GM23338 (cell line): ENCODE measurements around the gene ZEB1. TPM values are rescaled to one million over a fixed set of nuclear protein-coding genes. Genes with fewer than 3 reads are reported as not detected.

Source experiments
- ATAC-seq: fragments of 200-7000 bp; cut with Tn5 transposase; 3 replicates; pipeline ENCODE4 v1.9.1; 2020
- DNase-seq: peaks from one replicate; pipeline ENCODE4 v3.0.0-alpha.2; 2015; ENCODE audit warnings: low spot score
- H2AFZ ChIP-seq: fragments of 200-600 bp; sonication (generic); 2 replicates; pipeline ENCODE4 v1.8.0; 2016; ENCODE audit warnings: antibody characterized with exemption, mild to moderate bottlenecking, moderate library complexity
- H3F3A ChIP-seq: fragments of 200-600 bp; sonication (generic); replicated peaks from 2 replicates; pipeline ENCODE4 v1.8.0; 2017; ENCODE audit warnings: antibody characterized with exemption, mixed run types, low read depth
- H3K27ac ChIP-seq: fragments of 200-600 bp; sonication (generic); 2 replicates; pipeline ENCODE4 v1.6.1; 2016; ENCODE audit warnings: low read depth
- H3K27me3 ChIP-seq: fragments of 200-600 bp; sonication (generic); 2 replicates; pipeline ENCODE4 v1.8.0; 2016; ENCODE audit warnings: mild to moderate bottlenecking, mixed run types, moderate library complexity; ENCODE audit not compliant: insufficient read depth
- H3K36me3 ChIP-seq: fragments of 200-600 bp; sonication (generic); 2 replicates; pipeline ENCODE4 v1.8.0; 2016; ENCODE audit warnings: mild to moderate bottlenecking; ENCODE audit not compliant: insufficient read depth
- H3K4me1 ChIP-seq: fragments of 200-600 bp; sonication (generic); 2 replicates; pipeline ENCODE4 v1.8.0; 2016; ENCODE audit warnings: mild to moderate bottlenecking, moderate library complexity; ENCODE audit not compliant: insufficient read depth
- H3K4me2 ChIP-seq: fragments of 200-600 bp; sonication (generic); 2 replicates; pipeline ENCODE4 v1.7.1; 2017; ENCODE audit warnings: mixed run types
- H3K4me3 ChIP-seq: fragments of 200-600 bp; sonication (generic); 2 replicates; pipeline ENCODE4 v1.6.1; 2016; ENCODE audit warnings: mixed run types
- H3K79me2 ChIP-seq: fragments of 200-600 bp; sonication (generic); replicated peaks from 2 replicates; pipeline ENCODE4 v1.8.0; 2017; ENCODE audit warnings: mild to moderate bottlenecking; ENCODE audit not compliant: insufficient read depth
- H3K9me2 ChIP-seq: fragments of 200-600 bp; sonication (generic); 2 replicates; pipeline ENCODE4 v1.8.0; 2017; ENCODE audit not compliant: insufficient read depth
- H4K20me1 ChIP-seq: fragments of 200-600 bp; sonication (generic); replicated peaks from 2 replicates; pipeline ENCODE4 v1.8.0; 2017; ENCODE audit warnings: mild to moderate bottlenecking; ENCODE audit not compliant: insufficient read depth
- H3K27ac Mint-ChIP-seq: 2 replicates; pipeline ENCODE4 v1.8.0; 2020; ENCODE audit warnings: inconsistent platforms, mild to moderate bottlenecking, moderate library complexity, mixed read lengths
- H3K27me3 Mint-ChIP-seq: 3 replicates; pipeline ENCODE4 v1.8.0; 2022; ENCODE audit warnings: low read depth, mild to moderate bottlenecking, moderate library complexity, mixed read lengths, inconsistent platforms; ENCODE audit not compliant: insufficient read depth, poor library complexity
- H3K36me3 Mint-ChIP-seq: 3 replicates; pipeline ENCODE4 v1.8.0; 2021; ENCODE audit warnings: low read depth, mild to moderate bottlenecking, inconsistent platforms, moderate library complexity, mixed read lengths
- H3K4me1 Mint-ChIP-seq: 3 replicates; pipeline ENCODE4 v1.8.0; 2020; ENCODE audit warnings: mild to moderate bottlenecking, inconsistent platforms, mixed read lengths
- H3K4me3 Mint-ChIP-seq: 3 replicates; pipeline ENCODE4 v1.8.0; 2021; ENCODE audit warnings: moderate library complexity, mild to moderate bottlenecking, inconsistent platforms, mixed read lengths
- H3K9me3 Mint-ChIP-seq: 3 replicates; pipeline ENCODE4 v1.8.0; 2020; ENCODE audit warnings: moderate library complexity, mild to moderate bottlenecking, inconsistent platforms, mixed read lengths
- CREB1 ChIP-seq: fragments of 250-450 bp; sonication (Bioruptor Pico); IDR thresholded peaks from 2 replicates; pipeline ENCODE4 v1.5.0; 2020; ENCODE audit warnings: low read depth, mild to moderate bottlenecking, moderate library complexity
- EZH2 ChIP-seq: fragments of 200-600 bp; sonication (generic); IDR thresholded peaks from one replicate; pipeline ENCODE4 v1.8.0; 2017; ENCODE audit warnings: antibody characterized with exemption, mild to moderate bottlenecking, low read depth; ENCODE audit not compliant: unreplicated experiment
- EZH2phosphoT487 ChIP-seq: fragments of 200-600 bp; sonication (generic); IDR thresholded peaks from one replicate; pipeline ENCODE4 v1.8.1; 2018; ENCODE audit warnings: antibody characterized with exemption; ENCODE audit not compliant: unreplicated experiment
- JUNB ChIP-seq: IDR thresholded peaks from one replicate; pipeline ENCODE4 v1.6.1; 2016; ENCODE audit warnings: antibody characterized with exemption; ENCODE audit not compliant: unreplicated experiment
- NANOG ChIP-seq: IDR thresholded peaks from 2 replicates; pipeline ENCODE4 v1.6.1; 2016; ENCODE audit warnings: antibody characterized with exemption, borderline replicate concordance
- POLR2AphosphoS5 ChIP-seq: IDR thresholded peaks from 2 replicates; pipeline ENCODE4 v1.6.1; 2016; ENCODE audit warnings: antibody characterized with exemption, low read depth
- STAT1 ChIP-seq: IDR thresholded peaks from one replicate; pipeline ENCODE4 v1.6.1; 2016; ENCODE audit warnings: antibody characterized with exemption; ENCODE audit not compliant: unreplicated experiment
- ZNF114 ChIP-seq: fragments of 250-450 bp; sonication (Bioruptor Pico); IDR thresholded peaks from 2 replicates; pipeline ENCODE4 v1.5.0; 2020; ENCODE audit warnings: mild to moderate bottlenecking, moderate library complexity
- ZNF331 ChIP-seq: fragments of 250-450 bp; sonication (Bioruptor Pico); IDR thresholded peaks from 2 replicates; pipeline ENCODE4 v1.5.0; 2020; ENCODE audit warnings: low read depth, mild to moderate bottlenecking, moderate library complexity
- polyA plus RNA-seq: library from polyadenylated mRNA; unstranded; fragments of >200 nt; fragmentation: Nextera tagmentation; extraction: Ambion mirVana; gene quantifications from 2 replicates; pipeline ENCODE4 v1.2.1, GENCODE V29; 2016
- total RNA-seq: library from RNA; depleted of rRNA; stranded (reverse); fragments of >200 nt; shearing (Covaris generic); gene quantifications from 2 replicates; pipeline ENCODE4 v1.2.3, GENCODE V29; 2014
- TF ChIP-seq, protein P1 (sequence below): IDR thresholded peaks from one replicate; pipeline ENCODE4 v1.6.1; 2018; ENCODE audit warnings: antibody characterized with exemption; ENCODE audit not compliant: unreplicated experiment
- TF ChIP-seq, protein P2 (sequence below), 2 experiments: fragments of 200-600 bp in 1 of 2; sonication (generic) in 1 of 2; conservative IDR thresholded peaks; 2 replicates each; pipeline versions ENCODE4 v1.5.1 to v1.6.1; 2016 to 2017; ENCODE audit warnings: antibody characterized with exemption in 2 of 2, low read depth in 2 of 2, mild to moderate bottlenecking in 2 of 2, moderate library complexity in 1 of 2

The ZEB1 gene
- total and polyA plus RNA-seq, 2 experiments from 2014 or later = 0.16 to 0.45 TPM

DNA sequence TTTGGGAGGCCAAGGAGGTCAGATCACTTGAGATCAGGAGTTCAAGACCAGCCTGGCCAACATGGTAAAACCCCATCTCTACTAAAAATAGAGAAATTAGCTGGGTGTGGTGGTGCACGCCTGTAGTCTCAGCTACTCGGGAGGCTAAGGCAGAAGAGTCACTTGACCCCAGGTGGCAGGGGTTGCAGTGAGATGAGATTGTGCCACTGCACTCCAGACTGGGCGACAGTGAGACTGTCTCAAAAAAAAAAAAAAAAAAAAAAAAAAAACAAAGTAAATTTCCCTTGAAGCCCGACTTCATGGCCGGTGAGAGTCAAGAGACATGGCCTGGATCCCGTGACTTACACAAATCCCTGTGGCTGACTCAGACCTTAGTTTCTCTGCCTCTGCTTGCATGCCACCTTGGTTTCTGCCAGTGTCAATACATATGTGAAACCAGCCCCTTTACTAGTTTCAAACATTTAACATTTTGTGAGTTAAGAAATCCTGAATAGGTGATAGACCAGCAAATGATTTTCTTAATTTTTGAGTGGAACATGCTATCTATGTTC, 62.8 kb downstream of the ZEB1 start:
- H3K4me2 ChIP-seq = no peak overlapping the region
- no peaks in the 10 kb centered on the region for H3K79me2 ChIP-seq
- Mint-ChIP-seq H3K27ac (no peak overlapping the region), H3K4me3 (no peak overlapping the region), H3K27me3 (no peaks in the 10 kb centered on the region), H3K36me3 (no peaks in the 10 kb centered on the region), H3K9me3 (no peaks in the 10 kb centered on the region), H3K4me1 (peaks cover 12% of the 10 kb centered on the region)
- H3K36me3 ChIP-seq = no peaks in the 10 kb centered on the region
- ATAC-seq (no peak), DNase-seq (no peak)
- no peak overlapping the region for H3K4me3 ChIP-seq
- H3K27me3 ChIP-seq = no peaks in the 10 kb centered on the region
- no peaks in the 10 kb centered on the region for H4K20me1 ChIP-seq
- H3K9me2 ChIP-seq = 0 out of 2 replicates have a peak, but pooled peaks cover 2% of the 10 kb centered on the region
- TF ChIP-seq ZNF331 (CRISPR knock-in tag) (no peak), EZH2 (no peak), POLR2AphosphoS5 (no peak), NANOG (no peak), ZNF114 (CRISPR knock-in tag) (no peak), EZH2phosphoT487 (no peak), STAT1 (no peak), CREB1 (no peak), JUNB (no peak)
- TF ChIP-seq, protein P1, sequence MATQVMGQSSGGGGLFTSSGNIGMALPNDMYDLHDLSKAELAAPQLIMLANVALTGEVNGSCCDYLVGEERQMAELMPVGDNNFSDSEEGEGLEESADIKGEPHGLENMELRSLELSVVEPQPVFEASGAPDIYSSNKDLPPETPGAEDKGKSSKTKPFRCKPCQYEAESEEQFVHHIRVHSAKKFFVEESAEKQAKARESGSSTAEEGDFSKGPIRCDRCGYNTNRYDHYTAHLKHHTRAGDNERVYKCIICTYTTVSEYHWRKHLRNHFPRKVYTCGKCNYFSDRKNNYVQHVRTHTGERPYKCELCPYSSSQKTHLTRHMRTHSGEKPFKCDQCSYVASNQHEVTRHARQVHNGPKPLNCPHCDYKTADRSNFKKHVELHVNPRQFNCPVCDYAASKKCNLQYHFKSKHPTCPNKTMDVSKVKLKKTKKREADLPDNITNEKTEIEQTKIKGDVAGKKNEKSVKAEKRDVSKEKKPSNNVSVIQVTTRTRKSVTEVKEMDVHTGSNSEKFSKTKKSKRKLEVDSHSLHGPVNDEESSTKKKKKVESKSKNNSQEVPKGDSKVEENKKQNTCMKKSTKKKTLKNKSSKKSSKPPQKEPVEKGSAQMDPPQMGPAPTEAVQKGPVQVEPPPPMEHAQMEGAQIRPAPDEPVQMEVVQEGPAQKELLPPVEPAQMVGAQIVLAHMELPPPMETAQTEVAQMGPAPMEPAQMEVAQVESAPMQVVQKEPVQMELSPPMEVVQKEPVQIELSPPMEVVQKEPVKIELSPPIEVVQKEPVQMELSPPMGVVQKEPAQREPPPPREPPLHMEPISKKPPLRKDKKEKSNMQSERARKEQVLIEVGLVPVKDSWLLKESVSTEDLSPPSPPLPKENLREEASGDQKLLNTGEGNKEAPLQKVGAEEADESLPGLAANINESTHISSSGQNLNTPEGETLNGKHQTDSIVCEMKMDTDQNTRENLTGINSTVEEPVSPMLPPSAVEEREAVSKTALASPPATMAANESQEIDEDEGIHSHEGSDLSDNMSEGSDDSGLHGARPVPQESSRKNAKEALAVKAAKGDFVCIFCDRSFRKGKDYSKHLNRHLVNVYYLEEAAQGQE = no peak
- no peaks in the 10 kb centered on the region for H3F3A ChIP-seq
- no peak overlapping the region for H2AFZ ChIP-seq
- H3K4me1 ChIP-seq = peaks cover 10% of the 10 kb centered on the region; the same call in 1 of the 2 replicates
- no peak overlapping the region for H3K27ac ChIP-seq

DNA sequence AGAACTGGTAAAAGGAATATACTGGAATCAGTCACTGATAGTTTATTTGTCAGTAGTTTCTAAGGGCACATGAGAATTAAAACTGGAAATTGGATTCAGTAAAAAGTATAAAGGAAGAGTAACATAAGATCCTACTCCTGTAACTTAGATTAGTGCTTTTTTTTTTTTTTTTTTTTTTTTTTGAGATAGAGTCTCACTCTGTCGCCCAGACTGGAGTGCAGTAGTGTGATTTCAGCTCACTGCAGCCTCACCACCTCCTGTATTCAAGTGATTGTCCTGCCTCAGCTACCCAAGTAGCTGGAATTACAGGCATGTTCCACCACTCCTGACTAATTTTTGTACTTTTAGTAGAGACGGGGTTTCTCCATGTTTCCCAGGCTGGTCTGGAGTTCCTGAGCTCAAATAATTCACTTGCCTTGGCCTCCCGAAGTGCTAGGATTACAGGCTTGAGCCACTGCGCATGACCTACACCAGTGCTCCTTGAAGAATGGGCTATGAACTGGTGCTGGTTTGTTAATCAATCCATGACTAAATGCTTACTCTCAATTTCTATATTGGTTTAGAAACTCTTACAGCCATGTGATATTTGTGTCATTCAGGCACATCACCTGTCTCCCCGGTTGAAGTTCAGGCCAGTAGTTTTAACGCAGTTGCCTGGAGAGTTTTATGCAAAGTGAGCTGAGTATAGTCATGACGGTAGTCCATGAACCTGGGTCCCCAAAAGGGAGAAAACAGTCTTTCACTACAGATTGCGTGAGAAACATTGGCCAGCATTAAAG, 65.0 kb downstream of the ZEB1 start:
- Histone ChIP-seq H3K4me2 (no peak overlapping the region), H4K20me1 (no peaks in the 10 kb centered on the region), H3K79me2 (no peaks in the 10 kb centered on the region), H3K27me3 (no peaks in the 10 kb centered on the region), H3K9me2 (0 out of 2 replicates have a peak, but pooled peaks cover 2% of the 10 kb centered on the region), H3K27ac (no peak overlapping the region), H3K4me3 (no peak overlapping the region), H3K36me3 (no peaks in the 10 kb centered on the region), H3K4me1 (peaks cover 10% of the 10 kb centered on the region; the same call in 1 of the 2 replicates), H2AFZ (no peak overlapping the region), H3F3A (no peaks in the 10 kb centered on the region)
- ATAC-seq (no peak), DNase-seq (no peak)
- Mint-ChIP-seq H3K27me3 (no peaks in the 10 kb centered on the region), H3K9me3 (no peaks in the 10 kb centered on the region), H3K4me1 (peaks cover 12% of the 10 kb centered on the region), H3K27ac (no peak overlapping the region), H3K4me3 (no peak overlapping the region), H3K36me3 (no peaks in the 10 kb centered on the region)
- TF ChIP-seq JUNB (no peak), ZNF114 (CRISPR knock-in tag) (no peak), EZH2 (no peak)
- TF ChIP-seq, protein P2, sequence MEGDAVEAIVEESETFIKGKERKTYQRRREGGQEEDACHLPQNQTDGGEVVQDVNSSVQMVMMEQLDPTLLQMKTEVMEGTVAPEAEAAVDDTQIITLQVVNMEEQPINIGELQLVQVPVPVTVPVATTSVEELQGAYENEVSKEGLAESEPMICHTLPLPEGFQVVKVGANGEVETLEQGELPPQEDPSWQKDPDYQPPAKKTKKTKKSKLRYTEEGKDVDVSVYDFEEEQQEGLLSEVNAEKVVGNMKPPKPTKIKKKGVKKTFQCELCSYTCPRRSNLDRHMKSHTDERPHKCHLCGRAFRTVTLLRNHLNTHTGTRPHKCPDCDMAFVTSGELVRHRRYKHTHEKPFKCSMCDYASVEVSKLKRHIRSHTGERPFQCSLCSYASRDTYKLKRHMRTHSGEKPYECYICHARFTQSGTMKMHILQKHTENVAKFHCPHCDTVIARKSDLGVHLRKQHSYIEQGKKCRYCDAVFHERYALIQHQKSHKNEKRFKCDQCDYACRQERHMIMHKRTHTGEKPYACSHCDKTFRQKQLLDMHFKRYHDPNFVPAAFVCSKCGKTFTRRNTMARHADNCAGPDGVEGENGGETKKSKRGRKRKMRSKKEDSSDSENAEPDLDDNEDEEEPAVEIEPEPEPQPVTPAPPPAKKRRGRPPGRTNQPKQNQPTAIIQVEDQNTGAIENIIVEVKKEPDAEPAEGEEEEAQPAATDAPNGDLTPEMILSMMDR (conservative IDR thresholded peaks at IDR 0.05; ENCODE audit: low read depth in 2 of 2) = no peak
